Epithelial cell of esophagus (primary cell): ENCODE results near the gene MAN2A1.

ENCODE experiments used
- DNase-seq: peaks from one replicate; pipeline ENCODE4 v3.0.0; 2010; ENCODE audit warnings: low read depth
- H3K4me3 ChIP-seq: 2 replicates; pipeline ENCODE4 v1.5.1; 2011; ENCODE audit warnings: mild to moderate bottlenecking, low read length, control low read depth
- CTCF ChIP-seq: IDR thresholded peaks from 2 replicates; pipeline ENCODE4 v1.5.1; 2011; ENCODE audit warnings: low read depth, mild to moderate bottlenecking, low read length, control low read depth, inconsistent platforms; ENCODE audit not compliant: insufficient read depth; ENCODE audit errors: missing control alignments

Gene MAN2A1

GRCh38 chr5:109863752-109864151, 174.0 kb downstream of the MAN2A1 start:
- TF ChIP-seq CTCF = no peak
- H3K4me3 ChIP-seq = no peak overlapping the region
- DNase-seq = no peak

- peak; percentile 89 for DNase-seq
- H3K4me3 ChIP-seq = no peak overlapping the region
- no peak for TF ChIP-seq CTCF
Measured at GRCh38 chr5:109865637-109866036, 175.9 kb downstream of the MAN2A1 start.

- no peak for TF ChIP-seq CTCF
- H3K4me3 ChIP-seq = no peak overlapping the region
- DNase-seq = peak; percentile 49
Measured at GRCh38 chr5:109866051-109866450, 176.3 kb downstream of the MAN2A1 start.

DNA sequence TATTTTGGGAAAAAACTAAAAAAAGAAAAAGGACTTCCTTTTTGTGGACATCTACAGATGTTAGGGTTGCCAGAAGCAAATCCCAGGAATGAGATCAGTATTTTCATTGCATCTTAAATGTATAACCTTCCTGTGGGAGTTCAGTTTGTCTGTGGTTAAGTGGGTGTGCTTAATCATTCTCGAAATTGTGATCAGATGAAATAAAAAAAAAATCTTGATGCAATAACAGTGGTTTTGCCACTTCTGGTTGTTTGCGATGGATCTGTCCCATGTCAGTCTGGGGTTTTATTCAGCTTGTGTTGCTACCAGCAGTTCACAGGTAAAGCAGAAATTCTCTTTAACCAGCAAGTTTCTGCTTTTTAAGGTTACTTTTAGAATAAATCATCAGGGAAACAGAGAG, 179.0 kb downstream of the MAN2A1 start:
- no peak for TF ChIP-seq CTCF
- H3K4me3 ChIP-seq = no peak overlapping the region
- DNase-seq = no peak

- no peak overlapping the region for H3K4me3 ChIP-seq
Measured at GRCh38 chr5:109873687-109874086, 184.0 kb downstream of the MAN2A1 start.

DNA sequence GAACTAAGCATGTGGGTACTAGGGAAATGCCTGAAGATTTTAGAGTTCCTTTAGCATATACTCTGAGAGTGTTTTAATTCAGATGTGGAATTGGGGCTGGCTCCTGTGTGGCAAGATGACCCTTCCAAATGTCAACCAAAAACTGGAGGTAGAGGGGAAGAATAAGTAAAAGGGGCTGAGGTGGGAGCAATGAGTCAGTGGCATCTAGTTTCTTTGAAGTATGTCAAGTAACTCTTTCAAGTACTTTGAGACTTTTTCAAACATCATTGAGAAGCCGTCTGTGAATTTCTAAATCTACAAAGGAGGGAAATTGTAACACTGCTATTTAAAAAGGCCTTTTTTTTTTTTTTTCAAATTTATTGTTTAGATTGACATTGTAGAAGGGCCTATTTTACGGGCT, 184.4 kb downstream of the MAN2A1 start:
- no peak overlapping the region for H3K4me3 ChIP-seq
- no peak for DNase-seq
- TF ChIP-seq CTCF = no peak

More at GRCh38 chr5:109873687-109874086, 184.0 kb downstream of the MAN2A1 start:
- no peak for TF ChIP-seq CTCF
- DNase-seq = no peak

DNA sequence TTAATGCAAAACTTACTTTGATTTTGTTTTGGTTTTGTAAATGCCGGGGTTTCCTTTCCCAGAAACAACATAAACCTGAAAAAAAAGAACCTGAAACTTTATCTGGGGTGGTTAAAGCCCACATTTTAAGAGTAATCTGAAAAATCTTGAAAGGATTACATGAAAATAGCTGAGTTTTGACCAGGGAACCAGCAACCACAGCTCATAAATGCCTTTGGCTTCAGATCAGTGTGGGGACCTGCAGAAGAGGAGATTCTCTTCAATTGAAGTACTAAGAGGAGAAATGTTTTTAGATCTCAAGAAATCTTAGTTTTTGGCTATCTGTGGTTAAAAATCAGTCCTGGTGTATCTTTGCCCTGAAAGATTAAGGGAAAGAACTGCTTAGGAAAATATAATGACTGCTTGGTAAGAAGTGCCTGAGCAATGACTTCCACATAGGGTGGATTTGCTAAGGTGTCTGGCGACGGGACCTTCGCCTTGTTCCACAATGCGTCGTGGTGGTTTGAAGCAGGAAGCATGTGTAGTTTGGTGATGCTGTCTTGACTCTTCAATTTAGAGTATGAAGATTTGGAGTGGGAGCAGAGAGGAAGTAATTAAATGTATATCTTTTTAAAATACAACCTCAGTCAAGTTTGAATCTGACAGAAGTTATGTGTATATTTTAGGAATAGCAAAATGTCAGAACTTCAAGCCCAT, 186.5 kb downstream of the MAN2A1 start:
- H3K4me3 ChIP-seq = no peak overlapping the region
- no peak for DNase-seq
- no peak for TF ChIP-seq CTCF
